Glutamatergic neuron (in vitro differentiated cells): ENCODE data around the gene TSHZ3. TPM values are rescaled to one million over a fixed set of nuclear protein-coding genes. Genes with fewer than 3 reads are reported as not detected.

Experiments
- DNase-seq: peaks from one replicate; pipeline ENCODE4 v3.0.0; 2022
- H3K27ac Mint-ChIP-seq: one replicate; pipeline ENCODE4 v1.8.0; 2020; ENCODE audit warnings: mild to moderate bottlenecking, mixed read lengths, inconsistent platforms; ENCODE audit not compliant: unreplicated experiment
- H3K27me3 Mint-ChIP-seq: one replicate; pipeline ENCODE4 v1.8.0; 2020; ENCODE audit warnings: mild to moderate bottlenecking, moderate library complexity, mixed read lengths, inconsistent platforms; ENCODE audit not compliant: unreplicated experiment
- H3K36me3 Mint-ChIP-seq: one replicate; pipeline ENCODE4 v1.8.0; 2020; ENCODE audit warnings: mild to moderate bottlenecking, mixed read lengths, inconsistent platforms; ENCODE audit not compliant: unreplicated experiment
- H3K4me1 Mint-ChIP-seq: one replicate; pipeline ENCODE4 v1.8.0; 2020; ENCODE audit warnings: mild to moderate bottlenecking, low read depth, mixed read lengths, inconsistent platforms; ENCODE audit not compliant: unreplicated experiment
- H3K4me3 Mint-ChIP-seq: one replicate; pipeline ENCODE4 v1.8.0; 2020; ENCODE audit warnings: mild to moderate bottlenecking, mixed read lengths, inconsistent platforms; ENCODE audit not compliant: unreplicated experiment
- H3K9me3 Mint-ChIP-seq: one replicate; pipeline ENCODE4 v1.8.0; 2020; ENCODE audit warnings: mild to moderate bottlenecking, moderate library complexity, mixed read lengths, inconsistent platforms; ENCODE audit not compliant: unreplicated experiment
- CTCF ChIP-seq: fragments of 200-600 bp; sonication (generic); IDR thresholded peaks from one replicate; pipeline ENCODE4 v1.5.0; 2021; ENCODE audit not compliant: partially characterized antibody, unreplicated experiment
- total RNA-seq: library from RNA; stranded (reverse); fragmentation: NEBNext Ultra II Directional; extraction: Animal tissue kit (Norgen Biotek cat#: 25700); gene quantifications from one replicate; pipeline ENCODE4 v1.2.1, GENCODE V29; 2021; ENCODE audit not compliant: unreplicated experiment

Gene TSHZ3
- total RNA-seq, 1 donor from 2014 or later = 7.4 TPM

- Mint-ChIP-seq H3K27ac (no peak overlapping the region), H3K4me1 (peaks cover 30% of the 10 kb centered on the region), H3K9me3 (peaks cover 3% of the 10 kb centered on the region), H3K36me3 (no peaks in the 10 kb centered on the region), H3K4me3 (no peak overlapping the region), H3K27me3 (peaks cover 1% of the 10 kb centered on the region)
- no peak for DNase-seq
- no peak for TF ChIP-seq CTCF
These were observed 29.8 kb downstream of the TSHZ3 start for GRCh38 chr19:31319465-31319864.

- Mint-ChIP-seq H3K4me3 (no peak overlapping the region), H3K36me3 (no peaks in the 10 kb centered on the region), H3K27me3 (peaks cover 1% of the 10 kb centered on the region), H3K4me1 (peaks cover 30% of the 10 kb centered on the region), H3K9me3 (peaks cover 3% of the 10 kb centered on the region), H3K27ac (peak overlapping the region; percentile 3)
- no peak for DNase-seq
- no peak for TF ChIP-seq CTCF
These were observed 30.3 kb downstream of the TSHZ3 start for GRCh38 chr19:31318790-31319425.

GRCh38 chr19:31317570-31317969, 31.7 kb downstream of the TSHZ3 start:
- Mint-ChIP-seq H3K9me3 (peaks cover 3% of the 10 kb centered on the region), H3K4me3 (peak overlapping the region; percentile 20), H3K4me1 (peaks cover 30% of the 10 kb centered on the region), H3K36me3 (no peaks in the 10 kb centered on the region), H3K27ac (peak overlapping the region; percentile 92), H3K27me3 (peaks cover 1% of the 10 kb centered on the region)
- no peak for TF ChIP-seq CTCF
- DNase-seq = no peak

GRCh38 chr19:31317093-31317492, 32.1 kb downstream of the TSHZ3 start:
- peak overlapping the region; percentile 92 for H3K27ac Mint-ChIP-seq
- peaks cover 3% of the 10 kb centered on the region for H3K9me3 Mint-ChIP-seq
- TF ChIP-seq CTCF = no peak
- peaks cover 30% of the 10 kb centered on the region for H3K4me1 Mint-ChIP-seq
- no peaks in the 10 kb centered on the region for H3K36me3 Mint-ChIP-seq
- H3K4me3 Mint-ChIP-seq = peak overlapping the region; percentile 20
- no peak for DNase-seq
- H3K27me3 Mint-ChIP-seq = peaks cover 1% of the 10 kb centered on the region

- DNase-seq = no peak
- Mint-ChIP-seq H3K4me3 (peak overlapping the region; percentile 49), H3K36me3 (no peaks in the 10 kb centered on the region), H3K4me1 (peaks cover 30% of the 10 kb centered on the region), H3K9me3 (peaks cover 3% of the 10 kb centered on the region), H3K27me3 (peaks cover 1% of the 10 kb centered on the region), H3K27ac (peak overlapping the region; percentile 92)
- no peak for TF ChIP-seq CTCF
These were observed 32.9 kb downstream of the TSHZ3 start for GRCh38 chr19:31316201-31316951.
